Neuronal stem cell (in vitro differentiated cells): ENCODE data around the gene CD19.

Experiments
- DNase-seq: peaks from one replicate; pipeline ENCODE4 v3.0.0-alpha.2; 2013; ENCODE audit warnings: low spot score
- H2AFZ ChIP-seq: one replicate; pipeline ENCODE4 v1.6.1; 2013; ENCODE audit warnings: mild to moderate bottlenecking, low read length, inconsistent platforms
- H2AK5ac ChIP-seq: 2 replicates; pipeline ENCODE4 v1.6.1; 2013; ENCODE audit warnings: low read depth, mild to moderate bottlenecking, inconsistent platforms, low read length, moderate library complexity, mixed read lengths
- H2BK120ac ChIP-seq: 2 replicates; pipeline ENCODE4 v1.6.1; 2013; ENCODE audit warnings: low read depth, mild to moderate bottlenecking, inconsistent platforms, low read length, moderate library complexity, mixed read lengths
- H2BK12ac ChIP-seq: one replicate; pipeline ENCODE4 v1.6.1; 2013; ENCODE audit warnings: low read length, inconsistent platforms
- H2BK15ac ChIP-seq: 2 replicates; pipeline ENCODE4 v1.6.1; 2013; ENCODE audit warnings: mild to moderate bottlenecking, low read length, inconsistent platforms, mixed read lengths
- H2BK5ac ChIP-seq: one replicate; pipeline ENCODE4 v1.6.1; 2013; ENCODE audit warnings: inconsistent platforms, mild to moderate bottlenecking, low read length, moderate library complexity
- H3K14ac ChIP-seq: one replicate; pipeline ENCODE4 v1.6.1; 2013; ENCODE audit warnings: low read length, inconsistent platforms
- H3K18ac ChIP-seq: 2 replicates; pipeline ENCODE4 v1.6.1; 2013; ENCODE audit warnings: low read length, inconsistent platforms
- H3K23ac ChIP-seq: 2 replicates; pipeline ENCODE4 v1.6.1; 2013; ENCODE audit warnings: low read depth, mild to moderate bottlenecking, mixed read lengths, low read length, inconsistent platforms; ENCODE audit not compliant: poor library complexity
- H3K27ac ChIP-seq: replicated peaks from 3 replicates; pipeline ENCODE4 v1.5.1; 2013; ENCODE audit warnings: low read length, inconsistent platforms
- H3K27me3 ChIP-seq, 3 experiments: 2 replicates each; pipeline ENCODE4 v1.6.1; 2013; ENCODE audit warnings: low read length in 3 of 3, mild to moderate bottlenecking in 2 of 3, inconsistent platforms in 1 of 3, low read depth in 1 of 3, mixed read lengths in 1 of 3, moderate library complexity in 1 of 3; ENCODE audit not compliant: control insufficient read depth in 3 of 3, insufficient read depth in 3 of 3
- H3K36me3 ChIP-seq, 2 donors: replicated peaks in 1 of 2; 2 replicates each; pipeline ENCODE4 v1.6.1; 2013; ENCODE audit warnings: low read length in 2 of 2; ENCODE audit not compliant: control insufficient read depth in 2 of 2, insufficient read depth in 2 of 2
- H3K4ac ChIP-seq: 2 replicates; pipeline ENCODE4 v1.6.1; 2013; ENCODE audit warnings: inconsistent platforms, mild to moderate bottlenecking, low read length, moderate library complexity
- H3K4me1 ChIP-seq, 2 donors: 1 replicate in 1 of 2; 2 replicates in 1 of 2; pipeline ENCODE4 v1.6.1; 2013; ENCODE audit warnings: low read length in 2 of 2, low read depth in 1 of 2; ENCODE audit not compliant: control insufficient read depth in 2 of 2, insufficient read depth in 1 of 2
- H3K4me2 ChIP-seq: one replicate; pipeline ENCODE4 v1.6.1; 2013; ENCODE audit warnings: mild to moderate bottlenecking, low read length, inconsistent platforms; ENCODE audit not compliant: insufficient read depth, poor library complexity, severe bottlenecking
- H3K4me3 ChIP-seq, 2 donors: 2 replicates each; pipeline ENCODE4 v1.5.1; 2013; ENCODE audit warnings: low read length in 2 of 2, mild to moderate bottlenecking in 2 of 2, inconsistent platforms in 1 of 2, moderate library complexity in 1 of 2
- H3K79me1 ChIP-seq: one replicate; pipeline ENCODE4 v1.6.1; 2013; ENCODE audit warnings: low read depth, mild to moderate bottlenecking, inconsistent platforms, low read length, moderate library complexity
- H3K9ac ChIP-seq: one replicate; pipeline ENCODE4 v1.6.1; 2013; ENCODE audit warnings: mild to moderate bottlenecking, low read depth, low read length, inconsistent platforms; ENCODE audit not compliant: poor library complexity
- H3K9me3 ChIP-seq, 2 donors: replicated peaks in 1 of 2; 2 replicates each; pipeline versions ENCODE3 to v1.6.1; 2013; ENCODE audit warnings: low read length in 2 of 2, mild to moderate bottlenecking in 2 of 2, inconsistent platforms in 1 of 2, low read depth in 1 of 2, mixed read lengths in 1 of 2, moderate library complexity in 1 of 2; ENCODE audit not compliant: control insufficient read depth in 2 of 2, insufficient read depth in 1 of 2
- H4K8ac ChIP-seq: one replicate; pipeline ENCODE4 v1.6.1; 2013; ENCODE audit warnings: low read depth, mild to moderate bottlenecking, inconsistent platforms, low read length, moderate library complexity
- H4K91ac ChIP-seq: one replicate; pipeline ENCODE4 v1.6.1; 2013; ENCODE audit warnings: low read length, low read depth, mild to moderate bottlenecking, inconsistent platforms; ENCODE audit not compliant: poor library complexity
- WGBS, 2 donors: extraction: QIAGEN DNeasy Blood & Tissue Kit; methylation state at CpG; one replicate each; pipeline ENCODE4 v1.1.7; 2013; ENCODE audit warnings: missing lambda C conversion rate in 2 of 2, mixed read lengths in 1 of 2; ENCODE audit not compliant: insufficient read length in 2 of 2, insufficient replicate concordance in 1 of 2; ENCODE audit errors: extremely low coverage in 2 of 2; 5-methylcytosine and 5-hydroxymethylcytosine counted together

Gene CD19

DNA sequence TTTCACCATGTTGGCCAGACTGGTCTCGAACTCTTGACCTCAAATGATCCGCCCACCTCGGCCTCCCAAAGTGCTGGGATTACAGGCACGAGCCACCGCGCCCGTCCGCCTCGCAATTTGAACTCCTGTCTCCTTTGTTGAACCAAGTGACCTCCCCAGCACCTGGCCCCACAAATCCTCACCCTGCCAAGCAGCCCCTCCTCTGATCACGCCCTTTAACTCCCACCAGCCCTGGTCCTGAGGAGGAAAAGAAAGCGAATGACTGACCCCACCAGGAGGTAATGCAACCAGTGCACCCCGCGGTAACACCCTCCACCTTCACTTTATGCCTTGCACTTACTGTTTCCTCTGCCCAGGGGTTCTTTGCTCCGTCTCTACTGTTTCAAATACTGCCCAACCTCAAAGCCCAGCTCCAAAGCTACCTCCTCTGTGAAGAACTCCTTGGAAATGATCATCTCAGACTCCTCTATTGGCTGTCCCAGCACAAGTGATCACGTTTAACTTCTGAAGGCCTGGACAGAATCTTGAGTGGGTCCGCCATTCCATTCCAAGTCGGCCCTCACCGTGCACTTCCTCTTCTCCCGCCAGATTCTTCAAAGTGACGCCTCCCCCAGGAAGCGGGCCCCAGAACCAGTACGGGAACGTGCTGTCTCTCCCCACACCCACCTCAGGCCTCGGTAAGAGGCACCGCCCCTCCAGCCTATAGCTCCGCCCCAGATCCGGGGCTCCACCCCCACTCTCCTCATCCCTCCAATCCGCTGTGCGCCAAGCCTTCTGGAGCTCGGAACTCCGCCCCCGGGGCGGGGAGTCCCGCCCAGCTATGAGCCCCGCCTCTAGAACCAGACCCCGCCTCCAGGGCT lies 4.4 kb downstream of the CD19 start:
- DNase-seq = no peak
- no peak overlapping the region for H2BK12ac ChIP-seq
- no peak overlapping the region for H3K4me3 ChIP-seq
- no peak overlapping the region for H3K9ac ChIP-seq
- H3K14ac ChIP-seq = no peak overlapping the region
- no peak overlapping the region for H4K8ac ChIP-seq
- no peak overlapping the region for H2BK120ac ChIP-seq
- H3K9me3 ChIP-seq = no peaks in the 10 kb centered on the region
- peaks cover 0 to under 1% of the 10 kb centered on the region in 2 donors for H3K4me1 ChIP-seq
- H3K27me3 ChIP-seq = no peaks in the 10 kb centered on the region
- H4K91ac ChIP-seq = no peak overlapping the region
- no peak overlapping the region for H3K27ac ChIP-seq
- no peak overlapping the region for H2BK5ac ChIP-seq
- no peaks in the 10 kb centered on the region for H3K79me1 ChIP-seq
- no peak overlapping the region for H3K4ac ChIP-seq
- peak overlapping the region; percentile 51 for H2AFZ ChIP-seq
- H3K18ac ChIP-seq = peak overlapping the region; percentile 44
- no peak overlapping the region for H3K4me2 ChIP-seq
- peak overlapping the region; percentile 21 for H2BK15ac ChIP-seq
- H3K36me3 ChIP-seq = no peaks in the 10 kb centered on the region
- whole genome bisulfite sequencing, 2 donors = no CpG with 5 or more reads among the region's 36 CpGs
- H3K23ac ChIP-seq = no peak overlapping the region
- H2AK5ac ChIP-seq = no peak overlapping the region

DNA sequence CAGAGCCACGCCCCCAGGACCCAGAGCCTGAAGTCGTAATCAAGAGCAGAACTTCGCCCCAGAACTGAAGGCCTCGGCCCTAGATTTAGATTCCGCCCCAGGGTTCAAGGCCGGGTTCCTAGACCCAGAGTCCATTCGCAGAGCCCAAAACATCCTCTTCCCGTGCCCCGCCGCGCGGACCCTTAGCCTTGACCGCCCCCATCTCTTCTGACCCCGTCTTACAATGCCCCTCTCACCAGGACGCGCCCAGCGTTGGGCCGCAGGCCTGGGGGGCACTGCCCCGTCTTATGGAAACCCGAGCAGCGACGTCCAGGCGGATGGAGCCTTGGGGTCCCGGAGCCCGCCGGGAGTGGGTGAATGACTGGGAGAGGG lies 5.0 kb downstream of the CD19 start:
- Histone ChIP-seq H3K9me3 (no peaks in the 10 kb centered on the region), H3K14ac (no peak overlapping the region), H3K4ac (peak overlapping the region; percentile 69), H3K27me3 (no peaks in the 10 kb centered on the region), H3K4me1 (no peaks in the 10 kb centered on the region), H3K36me3 (no peaks in the 10 kb centered on the region), H3K18ac (no peak overlapping the region), H3K27ac (no peak overlapping the region), H3K23ac (no peak overlapping the region), H2AFZ (no peak overlapping the region), H2BK12ac (peak overlapping the region; percentile 88), H4K91ac (no peak overlapping the region), H3K4me2 (no peak overlapping the region), H2BK15ac (peak overlapping the region; percentile 82), H2BK5ac (no peak overlapping the region), H2AK5ac (peak overlapping the region; percentile 92), H3K79me1 (no peaks in the 10 kb centered on the region), H4K8ac (no peak overlapping the region), H3K4me3 (no peak overlapping the region), H2BK120ac (peak overlapping the region; percentile 11), H3K9ac (no peak overlapping the region)
- no peak for DNase-seq
- WGBS, 2 donors = no CpG with 5 or more reads among the region's 26 CpGs

DNA sequence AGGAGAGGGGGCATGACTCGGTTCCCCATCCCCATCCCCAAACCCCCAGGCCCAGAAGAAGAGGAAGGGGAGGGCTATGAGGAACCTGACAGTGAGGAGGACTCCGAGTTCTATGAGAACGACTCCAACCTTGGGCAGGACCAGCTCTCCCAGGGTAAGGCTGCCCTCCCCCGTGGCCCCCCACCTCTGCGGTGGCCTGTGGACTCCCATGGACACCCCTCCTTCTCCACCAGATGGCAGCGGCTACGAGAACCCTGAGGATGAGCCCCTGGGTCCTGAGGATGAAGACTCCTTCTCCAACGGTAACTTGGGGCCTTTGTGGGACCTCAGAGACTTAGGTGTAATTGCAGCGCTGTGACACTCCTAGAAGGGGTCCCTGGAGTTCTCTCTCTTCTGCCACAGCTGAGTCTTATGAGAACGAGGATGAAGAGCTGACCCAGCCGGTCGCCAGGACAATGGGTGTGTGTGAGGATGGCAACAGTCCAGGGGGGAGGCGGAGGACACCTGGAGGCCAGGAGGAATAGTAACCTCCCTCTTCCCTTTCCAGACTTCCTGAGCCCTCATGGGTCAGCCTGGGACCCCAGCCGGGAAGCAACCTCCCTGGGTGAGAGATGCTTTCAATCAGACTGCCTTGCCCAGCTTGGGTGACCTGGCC lies 5.6 kb downstream of the CD19 start:
- no peak overlapping the region for H3K4ac ChIP-seq
- no peak overlapping the region for H3K4me3 ChIP-seq
- no peaks in the 10 kb centered on the region for H3K79me1 ChIP-seq
- no peak overlapping the region for H3K14ac ChIP-seq
- H2BK15ac ChIP-seq = peak overlapping the region; percentile 82
- no peak overlapping the region for H2BK5ac ChIP-seq
- no peak overlapping the region for H2BK12ac ChIP-seq
- no peaks in the 10 kb centered on the region for H3K36me3 ChIP-seq
- peak overlapping the region; percentile 57 for H3K18ac ChIP-seq
- DNase-seq = no peak
- H3K27ac ChIP-seq = no peak overlapping the region
- no peaks in the 10 kb centered on the region for H3K9me3 ChIP-seq
- no peak overlapping the region for H4K91ac ChIP-seq
- H3K9ac ChIP-seq = no peak overlapping the region
- no peaks in the 10 kb centered on the region for H3K27me3 ChIP-seq
- peak overlapping the region; percentile 92 for H2AK5ac ChIP-seq
- H3K23ac ChIP-seq = no peak overlapping the region
- H2BK120ac ChIP-seq = peak overlapping the region; percentile 11
- WGBS, 2 donors = no CpG with 5 or more reads among the region's 14 CpGs
- no peak overlapping the region for H2AFZ ChIP-seq
- no peak overlapping the region for H3K4me2 ChIP-seq
- H3K4me1 ChIP-seq = no peaks in the 10 kb centered on the region
- H4K8ac ChIP-seq = no peak overlapping the region

DNA sequence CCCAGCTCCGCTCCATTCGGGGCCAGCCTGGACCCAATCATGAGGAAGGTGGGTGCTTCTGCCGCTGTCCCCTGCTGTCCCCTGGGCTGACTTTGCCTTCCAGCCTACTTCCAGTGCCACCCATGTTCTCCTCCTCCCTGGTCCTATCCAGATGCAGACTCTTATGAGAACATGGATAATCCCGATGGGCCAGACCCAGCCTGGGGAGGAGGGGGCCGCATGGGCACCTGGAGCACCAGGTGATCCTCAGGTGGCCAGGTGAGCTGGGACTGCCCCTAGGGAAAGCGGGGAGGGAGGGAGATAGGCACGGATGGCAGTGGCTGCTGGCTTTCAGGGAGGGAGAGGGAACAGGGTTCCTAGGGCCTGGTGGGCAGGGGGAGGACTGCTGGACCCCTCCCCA lies 7.0 kb downstream of the CD19 start:
- peak overlapping the region; percentile 67 for H3K23ac ChIP-seq
- no peak overlapping the region for H2BK12ac ChIP-seq
- H2AK5ac ChIP-seq = peak overlapping the region; percentile 61
- H4K91ac ChIP-seq = peak overlapping the region; percentile 39
- no peak overlapping the region for H4K8ac ChIP-seq
- H3K14ac ChIP-seq = no peak overlapping the region
- no peak overlapping the region for H2AFZ ChIP-seq
- peak overlapping the region; percentile 67 for H3K18ac ChIP-seq
- DNase-seq = no peak
- H3K79me1 ChIP-seq = no peaks in the 10 kb centered on the region
- H3K4me2 ChIP-seq = no peak overlapping the region
- no peaks in the 10 kb centered on the region for H3K9me3 ChIP-seq
- H2BK15ac ChIP-seq = peak overlapping the region; percentile 54
- no peaks in the 10 kb centered on the region for H3K4me1 ChIP-seq
- no peak overlapping the region for H3K9ac ChIP-seq
- H3K4ac ChIP-seq = peak overlapping the region; percentile 68
- no CpG with 5 or more reads among the region's 7 CpGs for WGBS, 2 donors
- no peak overlapping the region for H3K27ac ChIP-seq
- H3K4me3 ChIP-seq = no peak overlapping the region
- H3K27me3 ChIP-seq = no peaks in the 10 kb centered on the region
- no peak overlapping the region for H2BK120ac ChIP-seq
- H3K36me3 ChIP-seq = no peaks in the 10 kb centered on the region
- H2BK5ac ChIP-seq = no peak overlapping the region
